Activated T-cell treated with anti-CD3 and anti-CD28 coated beads, Interleukin-2, amount 50 U/mL, for 24 hours (primary cell): ENCODE results near the gene ARHGAP6.
A peak's percentile ranks its signal among the peaks of the same experiment; 100 is the strongest.
"Not testable (repeated sequence)": the region's sequence is repeated elsewhere in the genome, so short reads cannot be mapped to it uniquely, and the experiment has no call there.

ENCODE experiments used
- DNase-seq: peaks from one replicate; pipeline ENCODE4 v3.0.0-alpha.2; 2020
- H3K27ac Mint-ChIP-seq: 2 replicates; pipeline ENCODE4 v1.8.0; 2020; ENCODE audit warnings: mild to moderate bottlenecking, mixed read lengths
- H3K27me3 Mint-ChIP-seq: 2 replicates; pipeline ENCODE4 v1.8.0; 2020; ENCODE audit warnings: mixed read lengths
- H3K36me3 Mint-ChIP-seq: 2 replicates; pipeline ENCODE4 v1.8.0; 2020; ENCODE audit warnings: low read depth, mixed read lengths
- H3K4me1 Mint-ChIP-seq: 2 replicates; pipeline ENCODE4 v1.8.0; 2020; ENCODE audit warnings: low read depth, mixed read lengths
- H3K4me3 Mint-ChIP-seq: 2 replicates; pipeline ENCODE4 v1.8.0; 2020; ENCODE audit warnings: mild to moderate bottlenecking, moderate library complexity, mixed read lengths
- H3K9me3 Mint-ChIP-seq: 2 replicates; pipeline ENCODE4 v1.8.0; 2020; ENCODE audit warnings: mixed read lengths

The ARHGAP6 gene

GRCh38 chrX:11611161-11611560 lies 54.6 kb downstream of the ARHGAP6 start:
- Mint-ChIP-seq H3K9me3 (no peaks in the 10 kb centered on the region), H3K4me1 (no peaks in the 10 kb centered on the region), H3K27ac (no peak overlapping the region), H3K4me3 (no peak overlapping the region), H3K27me3 (peaks cover 60% of the 10 kb centered on the region), H3K36me3 (no peaks in the 10 kb centered on the region)
- no peak for DNase-seq

GRCh38 chrX:11609109-11609508 lies 56.6 kb downstream of the ARHGAP6 start:
- no peaks in the 10 kb centered on the region for H3K36me3 Mint-ChIP-seq
- H3K27ac Mint-ChIP-seq: no peak overlapping the region
- no peaks in the 10 kb centered on the region for H3K4me1 Mint-ChIP-seq
- H3K4me3 Mint-ChIP-seq: no peak overlapping the region
- H3K9me3 Mint-ChIP-seq: no peaks in the 10 kb centered on the region
- DNase-seq: no peak
- peaks cover 64% of the 10 kb centered on the region for H3K27me3 Mint-ChIP-seq

DNA sequence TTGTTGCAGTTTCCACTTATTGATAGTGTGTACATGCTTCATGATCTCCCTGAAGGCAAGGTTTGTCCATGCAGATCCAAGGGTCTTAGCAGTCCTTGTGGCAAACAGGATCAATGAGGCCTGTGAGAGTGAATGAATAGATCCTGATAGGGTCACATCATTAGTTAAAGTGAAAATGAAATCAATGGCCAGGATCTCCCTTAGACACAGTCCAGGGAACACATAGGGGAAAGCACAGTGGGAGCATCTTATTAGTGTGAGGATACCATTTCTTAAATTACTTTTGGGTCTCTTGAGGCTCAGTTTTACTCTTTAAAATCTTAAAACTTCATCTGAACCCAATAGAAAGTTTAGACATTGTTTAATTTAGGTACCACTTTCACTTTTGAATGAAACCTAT lies 59.3 kb downstream of the ARHGAP6 start:
- no peaks in the 10 kb centered on the region for H3K4me1 Mint-ChIP-seq
- H3K36me3 Mint-ChIP-seq: no peaks in the 10 kb centered on the region
- H3K27ac Mint-ChIP-seq: no peak overlapping the region
- peaks cover 49% of the 10 kb centered on the region for H3K27me3 Mint-ChIP-seq
- H3K4me3 Mint-ChIP-seq: no peak overlapping the region
- H3K9me3 Mint-ChIP-seq: no peaks in the 10 kb centered on the region
- no peak for DNase-seq

DNA sequence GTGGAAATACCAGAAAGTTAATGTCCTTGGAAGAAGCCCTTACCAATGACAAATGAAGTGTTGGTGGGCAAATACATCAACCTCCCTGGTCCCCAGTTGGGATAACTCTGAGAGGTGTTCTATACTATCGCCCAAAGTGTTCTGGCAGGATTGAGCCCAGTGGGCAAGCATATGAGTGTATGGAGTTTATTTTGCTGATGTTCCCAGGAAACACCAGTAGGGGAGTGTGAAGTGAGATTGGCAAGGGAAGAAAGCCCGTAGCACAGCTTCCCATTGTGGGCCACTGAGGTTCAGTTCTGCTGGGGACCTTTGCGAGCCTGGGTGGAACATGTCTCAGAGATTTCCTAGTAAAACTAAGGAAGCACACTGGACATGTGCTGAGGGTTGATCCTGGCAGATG lies 65.1 kb downstream of the ARHGAP6 start:
- Mint-ChIP-seq H3K36me3 (no peaks in the 10 kb centered on the region), H3K9me3 (no peaks in the 10 kb centered on the region), H3K27me3 (peaks cover 47% of the 10 kb centered on the region), H3K4me1 (no peaks in the 10 kb centered on the region), H3K4me3 (no peak overlapping the region), H3K27ac (no peak overlapping the region)
- no peak for DNase-seq

DNA sequence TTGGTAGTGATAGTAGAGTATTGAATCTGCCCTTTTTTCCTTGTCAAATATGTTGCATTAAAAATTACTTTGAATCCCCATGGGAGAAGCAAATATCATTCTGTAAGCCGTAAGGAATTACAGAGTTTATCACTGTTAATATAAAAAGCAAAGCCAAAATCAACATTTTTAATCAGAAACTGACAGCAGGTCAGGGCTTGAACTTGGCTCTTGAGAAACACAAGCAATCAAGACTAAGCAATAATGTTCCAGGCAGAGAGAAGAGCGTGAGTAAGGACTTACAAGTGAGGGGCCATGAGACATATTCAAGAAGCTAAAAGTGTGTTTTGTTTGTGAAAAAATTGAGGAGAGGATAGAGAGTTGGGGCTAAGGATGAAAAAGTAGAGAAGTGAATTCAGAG lies 68.2 kb downstream of the ARHGAP6 start:
- no peak for DNase-seq
- Mint-ChIP-seq H3K4me3 (no peak overlapping the region), H3K9me3 (no peaks in the 10 kb centered on the region), H3K27me3 (peaks cover 44% of the 10 kb centered on the region), H3K36me3 (no peaks in the 10 kb centered on the region), H3K4me1 (no peaks in the 10 kb centered on the region), H3K27ac (no peak overlapping the region)

- peaks cover 13% of the 10 kb centered on the region for H3K4me1 Mint-ChIP-seq
- H3K36me3 Mint-ChIP-seq: no peaks in the 10 kb centered on the region
- peak overlapping the region; percentile 83 for H3K27ac Mint-ChIP-seq
- H3K9me3 Mint-ChIP-seq: no peaks in the 10 kb centered on the region
- no peak overlapping the region for H3K4me3 Mint-ChIP-seq
- no peak for DNase-seq
- H3K27me3 Mint-ChIP-seq: peaks cover 41% of the 10 kb centered on the region
These were observed 73.9 kb downstream of the ARHGAP6 start for GRCh38 chrX:11591723-11592346.

DNA sequence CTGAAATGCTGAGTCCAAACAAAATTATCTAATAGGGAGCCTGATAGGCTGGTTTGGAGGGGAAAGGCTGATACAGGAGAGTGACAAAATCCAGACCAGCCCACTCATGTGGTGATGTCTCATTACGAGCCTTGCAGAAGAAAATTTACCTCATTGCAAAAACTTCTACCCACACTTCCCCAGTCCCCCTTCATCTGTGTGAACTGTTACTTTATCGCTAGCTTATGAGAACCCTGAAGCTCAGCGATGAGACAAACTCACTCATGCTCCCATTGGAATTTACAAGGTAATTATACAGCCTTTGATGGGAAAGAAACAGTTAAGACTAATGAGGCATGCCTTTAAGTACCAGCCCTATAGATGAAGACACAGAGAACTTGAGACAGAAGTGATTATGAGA lies 76.1 kb downstream of the ARHGAP6 start:
- Mint-ChIP-seq H3K4me1 (peaks cover 13% of the 10 kb centered on the region), H3K4me3 (no peak overlapping the region), H3K9me3 (no peaks in the 10 kb centered on the region)

DNA sequence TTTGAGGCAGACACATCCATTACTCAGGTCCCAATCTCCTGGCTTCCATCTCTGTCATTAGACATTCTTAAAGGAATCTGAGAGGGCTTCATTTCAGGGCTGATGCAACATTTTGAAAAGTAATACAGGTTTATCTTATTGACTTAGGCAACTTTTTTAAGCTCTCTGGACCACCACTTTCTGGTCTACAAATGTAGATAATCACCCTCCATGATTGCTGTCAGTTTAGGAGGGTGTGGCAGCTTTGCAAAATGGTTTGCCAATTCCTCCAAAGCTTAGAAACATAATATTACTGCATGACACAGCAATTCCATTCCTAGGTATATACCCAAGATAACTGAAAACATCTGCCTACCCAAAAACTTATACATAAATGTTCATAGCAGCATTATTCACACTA lies 77.6 kb downstream of the ARHGAP6 start:
- Mint-ChIP-seq H3K4me1 (peaks cover 13% of the 10 kb centered on the region), H3K27me3 (peaks cover 45% of the 10 kb centered on the region), H3K27ac (no peak overlapping the region), H3K9me3 (no peaks in the 10 kb centered on the region), H3K36me3 (no peaks in the 10 kb centered on the region), H3K4me3 (no peak overlapping the region)
- DNase-seq: no peak

More for the DNA sequence above, 76.1 kb downstream of the ARHGAP6 start:
- no peaks in the 10 kb centered on the region for H3K36me3 Mint-ChIP-seq
- peaks cover 49% of the 10 kb centered on the region for H3K27me3 Mint-ChIP-seq
- no peak overlapping the region for H3K27ac Mint-ChIP-seq
- DNase-seq: no peak

GRCh38 chrX:11585174-11585573 lies 80.5 kb downstream of the ARHGAP6 start:
- Mint-ChIP-seq H3K4me3 (no peak overlapping the region), H3K4me1 (peaks cover 4% of the 10 kb centered on the region), H3K27me3 (peaks cover 52% of the 10 kb centered on the region), H3K27ac (no peak overlapping the region), H3K36me3 (no peaks in the 10 kb centered on the region), H3K9me3 (no peaks in the 10 kb centered on the region)
- no peak for DNase-seq

- H3K27me3 Mint-ChIP-seq: peaks cover 53% of the 10 kb centered on the region
- no peak overlapping the region for H3K27ac Mint-ChIP-seq
- H3K9me3 Mint-ChIP-seq: no peaks in the 10 kb centered on the region
- peaks cover 4% of the 10 kb centered on the region for H3K4me1 Mint-ChIP-seq
- H3K4me3 Mint-ChIP-seq: no peak overlapping the region
- DNase-seq: no peak
- H3K36me3 Mint-ChIP-seq: no peaks in the 10 kb centered on the region
These were observed 84.9 kb downstream of the ARHGAP6 start for GRCh38 chrX:11580789-11581188.

DNA sequence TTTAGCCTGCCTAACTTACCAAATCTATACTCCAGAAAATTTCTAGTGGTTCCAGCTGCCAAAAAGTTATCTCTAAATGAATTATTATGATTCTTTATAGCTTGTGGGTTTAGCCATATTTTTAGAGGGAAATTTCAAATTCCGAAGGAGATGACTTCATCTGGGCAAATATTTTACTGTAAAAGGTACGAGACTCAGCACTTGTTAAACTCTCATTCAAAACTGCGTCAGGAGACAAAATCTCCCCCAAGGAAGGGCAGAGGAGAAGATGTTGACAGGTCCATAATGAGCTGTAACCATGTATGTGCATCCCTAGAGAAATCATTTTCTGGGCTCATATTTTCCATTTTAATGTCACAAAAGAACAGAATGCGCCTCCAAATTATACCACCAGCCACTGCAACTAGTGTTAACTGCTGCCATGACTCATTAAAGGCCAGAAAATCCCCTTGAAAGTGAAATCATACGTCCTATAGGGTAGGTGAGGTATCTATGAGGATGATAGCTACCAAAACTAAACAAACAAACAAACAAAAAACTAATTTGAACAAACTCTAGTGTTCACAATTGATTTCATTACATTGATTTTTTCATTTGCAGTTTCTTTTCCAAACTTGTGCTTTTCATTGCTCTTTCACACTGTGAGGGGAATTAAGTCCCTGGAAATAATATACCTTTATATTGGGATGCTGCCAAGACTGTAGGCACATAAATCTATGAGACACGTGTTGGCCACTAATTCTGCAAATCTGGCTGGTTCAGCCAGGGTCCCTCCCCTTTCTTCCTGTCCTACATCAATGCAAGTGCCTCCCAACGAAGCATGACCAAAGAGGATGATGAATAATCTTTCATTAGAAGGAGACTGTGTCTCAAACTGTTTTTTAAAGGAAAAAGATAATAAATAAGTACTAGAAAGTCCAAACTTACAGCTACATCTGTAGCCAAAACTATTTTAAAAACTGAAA lies 85.8 kb downstream of the ARHGAP6 start:
- DNase-seq: no peak

GRCh38 chrX:11578301-11578700 lies 87.4 kb downstream of the ARHGAP6 start:
- H3K27ac Mint-ChIP-seq, DNase-seq, H3K4me3 Mint-ChIP-seq, H3K36me3 Mint-ChIP-seq, H3K9me3 Mint-ChIP-seq, H3K4me1 Mint-ChIP-seq: not testable (repeated sequence)
- peaks cover 60% of the 10 kb centered on the region for H3K27me3 Mint-ChIP-seq

More for the DNA sequence above, 85.8 kb downstream of the ARHGAP6 start:
- H3K27me3 Mint-ChIP-seq: peaks cover 53% of the 10 kb centered on the region
- H3K4me3 Mint-ChIP-seq: no peak overlapping the region
- no peaks in the 10 kb centered on the region for H3K9me3 Mint-ChIP-seq
- H3K4me1 Mint-ChIP-seq: peaks cover 4% of the 10 kb centered on the region
- H3K27ac Mint-ChIP-seq: no peak overlapping the region
- H3K36me3 Mint-ChIP-seq: no peaks in the 10 kb centered on the region

DNA sequence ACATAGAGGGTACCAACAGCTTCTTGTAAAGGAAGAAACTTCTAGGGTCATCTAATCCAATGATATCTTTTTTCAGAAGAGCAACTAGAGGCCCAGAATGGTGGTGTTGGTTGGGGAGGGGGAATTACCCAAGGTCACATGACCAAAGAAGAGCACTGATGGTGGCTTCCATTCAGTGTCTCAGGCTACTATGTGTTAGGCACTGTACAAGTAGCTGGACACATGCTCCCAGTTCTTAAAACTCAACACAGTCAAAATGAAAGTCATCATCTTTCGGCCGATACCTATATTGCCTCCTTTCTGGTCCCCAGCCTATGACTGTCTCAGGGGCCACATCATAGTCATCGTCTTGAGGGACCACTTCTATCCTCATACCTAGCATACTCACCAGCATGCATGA lies 88.1 kb downstream of the ARHGAP6 start:
- H3K9me3 Mint-ChIP-seq: no peaks in the 10 kb centered on the region

DNA sequence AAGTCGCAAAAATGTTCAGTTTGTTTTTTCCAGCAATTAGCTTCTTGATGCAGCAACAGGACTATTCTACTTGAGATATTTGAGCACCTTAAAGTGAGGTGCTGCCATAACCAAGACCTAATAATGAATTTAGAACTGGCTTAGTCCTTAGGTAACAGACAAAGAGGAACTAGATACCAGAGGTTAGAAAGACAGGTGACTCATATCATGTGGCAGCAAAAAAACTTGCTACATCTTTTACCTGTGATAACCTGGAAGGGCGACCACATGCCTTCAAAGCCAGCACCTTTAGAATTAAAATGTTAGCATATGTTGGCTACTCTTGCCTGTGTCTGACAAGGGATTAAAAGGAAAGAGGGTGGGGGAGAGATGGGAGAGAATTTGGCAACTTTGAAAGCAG lies 90.4 kb downstream of the ARHGAP6 start:
- Mint-ChIP-seq H3K27ac (no peak overlapping the region), H3K36me3 (no peaks in the 10 kb centered on the region), H3K4me1 (peaks cover 4% of the 10 kb centered on the region)

More for the DNA sequence above, 88.1 kb downstream of the ARHGAP6 start:
- H3K27me3 Mint-ChIP-seq: peaks cover 60% of the 10 kb centered on the region
- no peak overlapping the region for H3K27ac Mint-ChIP-seq
- H3K4me1 Mint-ChIP-seq: peaks cover 4% of the 10 kb centered on the region
- no peak for DNase-seq
- no peak overlapping the region for H3K4me3 Mint-ChIP-seq
- no peaks in the 10 kb centered on the region for H3K36me3 Mint-ChIP-seq

More for the DNA sequence above, 90.4 kb downstream of the ARHGAP6 start:
- no peaks in the 10 kb centered on the region for H3K9me3 Mint-ChIP-seq
- H3K27me3 Mint-ChIP-seq: peaks cover 55% of the 10 kb centered on the region
- no peak for DNase-seq
- H3K4me3 Mint-ChIP-seq: no peak overlapping the region
